HG02938 (cell line): ENCODE results near the gene OSGEP.

Experiments
- ATAC-seq: cut with Tn5 transposase; IDR thresholded peaks from one replicate; pipeline ENCODE4 v1.9.1; 2021; ENCODE audit warnings: mild to moderate bottlenecking, moderate library complexity; ENCODE audit not compliant: unreplicated experiment

The OSGEP gene

DNA sequence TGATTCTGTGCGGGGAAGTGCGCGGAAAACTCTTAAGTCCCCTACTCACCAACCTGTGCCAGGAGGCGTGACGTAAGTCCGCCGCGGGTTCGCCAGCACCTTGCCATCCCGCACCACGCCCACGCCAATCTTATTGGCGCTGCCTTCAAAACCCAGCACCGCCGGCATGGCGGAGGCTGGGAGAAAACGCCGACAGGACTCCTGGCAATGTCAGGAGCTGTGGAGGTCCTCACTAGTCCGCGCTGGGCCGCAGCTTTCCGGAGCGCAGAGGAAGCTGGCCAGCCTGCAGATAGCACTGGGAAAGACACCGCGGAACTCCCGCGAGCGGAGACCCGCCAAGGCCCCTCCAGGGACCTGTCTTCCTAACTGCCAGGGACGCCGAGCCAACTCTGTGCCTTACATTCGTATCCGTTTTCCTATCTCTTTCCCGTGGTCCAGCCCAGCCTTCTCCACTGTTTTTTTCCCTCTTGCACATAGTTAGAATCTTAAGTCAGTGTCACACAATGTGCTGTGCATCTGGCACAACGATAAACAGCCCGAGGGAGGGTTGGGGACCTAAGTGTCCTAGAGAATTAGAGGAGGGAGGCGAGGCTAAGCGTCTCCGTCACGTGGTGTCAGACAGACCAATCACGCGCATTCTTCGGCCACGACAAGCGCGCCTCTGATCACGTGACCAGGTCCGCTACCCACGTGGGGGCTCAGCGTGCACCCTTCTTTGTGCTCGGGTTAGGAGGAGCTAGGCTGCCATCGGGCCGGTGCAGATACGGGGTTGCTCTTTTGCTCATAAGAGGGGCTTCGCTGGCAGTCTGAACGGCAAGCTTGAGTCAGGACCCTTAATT lies at the start of gene OSGEP, which contains the start of gene APEX1:
Gene OSGEP (minus strand): TSS at position 297 of the 839 bp plus-strand sequence. CDS start 129 bp downstream, at position 168.
Gene APEX1 (plus strand): TSS at position 711 of the 839 bp plus-strand sequence. CDS start 420 bp downstream, outside the sequence.
- peak; percentile 83 for ATAC-seq

DNA sequence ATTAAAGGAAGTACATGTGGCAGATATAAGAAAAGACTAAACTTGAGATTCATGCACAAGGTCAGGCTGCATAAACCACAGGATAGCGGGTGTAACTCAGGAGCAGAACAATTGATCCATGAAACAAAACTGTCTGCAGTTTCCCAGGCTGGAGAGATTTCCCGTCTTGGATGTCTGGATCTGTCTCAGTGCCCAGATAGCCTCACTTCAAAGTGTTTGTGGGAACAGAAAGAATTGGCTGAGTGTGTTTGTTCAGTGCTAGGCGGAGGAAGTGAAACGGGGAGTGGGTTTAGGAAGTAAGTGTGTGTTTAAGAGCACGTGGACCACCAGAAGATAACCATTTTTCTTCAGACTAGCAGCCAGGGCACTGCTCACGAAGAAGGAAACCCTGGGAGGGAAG lies 49.3 kb upstream of the OSGEP start:
- ATAC-seq = no peak

DNA sequence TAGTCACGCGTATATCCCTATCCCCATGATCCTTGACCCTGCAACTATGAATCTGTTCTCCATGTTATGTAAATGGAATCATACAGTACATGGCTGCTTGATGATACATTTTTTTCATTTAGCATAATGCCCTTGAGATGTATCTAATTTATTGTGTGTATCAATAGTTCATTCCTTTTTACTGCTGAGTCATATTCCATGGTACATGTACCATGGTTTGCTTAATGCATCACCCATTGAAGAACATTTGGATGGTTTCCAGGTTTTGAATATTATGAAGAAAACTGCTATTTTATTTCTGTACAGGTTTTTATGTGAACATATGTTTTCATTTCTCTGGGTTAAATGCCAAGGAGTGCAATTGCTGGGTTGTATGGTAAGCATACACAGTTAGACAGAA lies 46.7 kb upstream of the OSGEP start:
- ATAC-seq = no peak

DNA sequence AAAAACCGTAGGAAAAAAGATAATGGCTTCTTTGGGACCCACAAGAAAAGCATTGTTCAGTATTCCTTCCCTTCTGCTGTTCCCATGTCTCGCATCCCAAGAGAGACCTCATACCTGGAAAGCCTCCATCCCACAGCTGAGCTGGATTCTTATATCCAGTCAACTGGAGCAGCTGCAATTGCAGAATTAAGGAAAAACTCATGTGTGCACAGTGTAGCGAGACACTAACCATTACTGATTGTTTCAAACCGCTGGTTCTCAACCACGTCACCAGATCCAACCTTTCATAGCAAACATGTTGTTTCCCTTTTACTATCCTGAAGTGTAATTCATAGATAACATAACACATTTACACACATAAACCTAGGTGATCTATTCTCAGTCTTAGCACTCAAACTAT lies 45.3 kb upstream of the OSGEP start:
- ATAC-seq = no peak

DNA sequence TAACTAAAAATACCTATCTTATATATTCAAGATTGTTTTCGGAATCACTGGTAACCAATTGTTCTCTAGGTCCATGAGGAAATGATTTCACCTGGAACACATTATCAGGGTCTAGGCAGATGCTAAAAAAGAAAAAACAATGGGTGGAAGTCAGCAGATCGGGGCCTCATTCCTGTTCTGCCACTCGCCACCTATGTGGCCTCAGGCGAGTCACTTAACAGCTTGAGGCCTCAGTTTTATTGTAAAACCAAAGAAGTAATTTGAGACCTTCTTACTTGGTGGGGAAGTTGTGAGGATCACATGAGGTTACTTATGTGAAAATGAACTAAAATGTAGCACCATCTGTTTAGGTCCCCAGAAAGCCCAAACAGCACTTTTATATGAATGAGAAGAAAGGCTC lies 44.5 kb upstream of the OSGEP start:
- ATAC-seq = no peak

DNA sequence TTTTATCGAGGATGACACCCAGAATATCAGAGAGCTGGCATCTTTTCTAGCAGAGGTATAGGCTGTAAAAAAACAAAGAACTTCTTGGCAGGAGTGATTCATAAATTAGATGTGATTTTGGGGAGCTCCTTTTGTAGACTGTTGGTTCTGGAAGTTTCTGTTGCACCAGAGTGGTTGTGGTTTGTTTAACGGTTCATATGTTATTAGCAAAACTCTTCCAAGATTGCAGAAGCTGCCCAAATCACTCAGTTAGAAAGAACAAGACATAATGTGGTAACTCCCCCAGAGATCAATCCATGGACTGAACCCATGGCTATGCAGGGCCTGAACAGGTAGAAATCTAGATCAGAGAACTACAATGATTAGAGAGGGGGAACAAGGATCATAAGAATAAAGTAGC lies 44.0 kb upstream of the OSGEP start:
- ATAC-seq = no peak

DNA sequence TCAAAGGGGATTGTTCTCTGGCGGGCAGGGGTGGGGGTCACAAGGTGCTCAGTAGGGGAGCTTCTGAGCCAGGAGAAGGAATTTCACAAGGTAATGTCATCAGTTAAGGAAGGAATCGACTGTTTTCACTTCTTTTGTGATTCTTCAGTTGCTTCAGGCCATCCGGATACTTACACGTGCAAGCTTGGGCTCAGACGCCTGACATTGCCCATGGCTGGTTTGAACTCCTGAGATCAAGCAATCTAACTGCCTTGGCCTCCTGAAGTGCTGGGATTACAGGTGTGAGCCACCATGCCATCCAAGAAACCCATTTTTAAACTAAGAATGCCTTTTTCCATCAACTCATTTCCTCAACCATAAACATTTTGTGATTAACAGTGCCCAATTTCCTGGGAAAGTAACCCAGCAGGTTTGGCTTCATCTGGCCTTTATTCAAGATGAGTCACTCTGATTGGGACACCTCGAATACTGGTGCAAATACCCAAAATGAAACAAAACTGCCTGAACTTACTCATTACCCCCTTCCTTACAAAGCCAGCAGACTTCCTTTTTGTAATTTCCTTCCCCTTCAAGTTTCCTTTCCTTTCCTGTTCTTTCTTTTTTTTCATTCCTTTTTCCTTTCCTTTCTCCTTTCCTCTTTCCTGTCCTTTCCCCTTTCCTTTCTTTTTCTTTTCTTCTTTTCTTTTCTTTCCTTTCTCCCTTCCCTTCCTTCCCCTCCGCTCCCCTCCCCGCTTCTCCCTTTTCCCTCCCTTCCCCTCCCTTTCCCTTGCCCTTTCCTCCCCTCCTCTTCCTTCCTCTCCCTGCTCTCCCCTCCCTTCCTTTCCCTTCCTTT lies 40.5 kb upstream of the OSGEP start:
- no peak for ATAC-seq

DNA sequence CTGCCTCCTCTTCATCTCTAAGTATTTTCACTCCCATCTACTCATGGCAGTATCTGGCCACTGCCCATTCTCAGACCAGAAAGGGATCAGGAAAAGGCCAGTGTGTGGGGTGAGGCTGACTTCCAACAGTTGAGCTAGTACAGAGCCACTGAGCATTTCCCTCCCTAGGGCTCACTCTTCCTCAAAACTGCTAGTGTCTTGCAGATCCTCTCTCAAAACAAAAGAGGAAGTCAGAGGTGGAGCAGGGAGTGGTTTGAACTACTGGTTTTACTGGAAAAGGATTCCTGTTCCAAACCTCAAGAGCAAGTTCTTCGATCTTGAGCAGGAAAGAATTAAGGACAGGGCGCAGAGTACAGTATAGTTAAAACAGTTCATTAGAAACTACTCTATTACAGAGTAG lies 39.0 kb upstream of the OSGEP start:
- no peak for ATAC-seq

- no peak for ATAC-seq
Measured at GRCh38 chr14:20492486-20492885, 37.9 kb upstream of the OSGEP start.

DNA sequence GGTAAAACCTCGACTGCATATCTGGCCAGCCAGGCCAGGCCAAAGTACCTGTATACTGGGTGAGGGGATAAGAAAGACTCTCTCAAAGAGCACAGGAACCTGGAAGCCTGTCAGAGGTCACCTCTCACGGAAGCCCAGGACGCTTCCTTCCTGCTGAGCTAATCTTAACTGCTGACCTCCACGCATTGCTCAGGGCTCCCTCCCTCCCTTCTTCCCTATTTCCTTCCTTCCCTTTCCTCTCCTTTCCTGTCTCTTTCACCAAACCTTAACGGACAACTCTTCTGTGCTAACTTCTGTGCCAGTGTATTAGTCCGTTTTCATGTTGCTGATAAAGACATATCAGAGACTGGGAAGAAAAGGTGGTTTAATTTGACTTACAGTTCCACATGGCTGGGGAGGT lies 36.0 kb upstream of the OSGEP start:
- ATAC-seq = no peak

DNA sequence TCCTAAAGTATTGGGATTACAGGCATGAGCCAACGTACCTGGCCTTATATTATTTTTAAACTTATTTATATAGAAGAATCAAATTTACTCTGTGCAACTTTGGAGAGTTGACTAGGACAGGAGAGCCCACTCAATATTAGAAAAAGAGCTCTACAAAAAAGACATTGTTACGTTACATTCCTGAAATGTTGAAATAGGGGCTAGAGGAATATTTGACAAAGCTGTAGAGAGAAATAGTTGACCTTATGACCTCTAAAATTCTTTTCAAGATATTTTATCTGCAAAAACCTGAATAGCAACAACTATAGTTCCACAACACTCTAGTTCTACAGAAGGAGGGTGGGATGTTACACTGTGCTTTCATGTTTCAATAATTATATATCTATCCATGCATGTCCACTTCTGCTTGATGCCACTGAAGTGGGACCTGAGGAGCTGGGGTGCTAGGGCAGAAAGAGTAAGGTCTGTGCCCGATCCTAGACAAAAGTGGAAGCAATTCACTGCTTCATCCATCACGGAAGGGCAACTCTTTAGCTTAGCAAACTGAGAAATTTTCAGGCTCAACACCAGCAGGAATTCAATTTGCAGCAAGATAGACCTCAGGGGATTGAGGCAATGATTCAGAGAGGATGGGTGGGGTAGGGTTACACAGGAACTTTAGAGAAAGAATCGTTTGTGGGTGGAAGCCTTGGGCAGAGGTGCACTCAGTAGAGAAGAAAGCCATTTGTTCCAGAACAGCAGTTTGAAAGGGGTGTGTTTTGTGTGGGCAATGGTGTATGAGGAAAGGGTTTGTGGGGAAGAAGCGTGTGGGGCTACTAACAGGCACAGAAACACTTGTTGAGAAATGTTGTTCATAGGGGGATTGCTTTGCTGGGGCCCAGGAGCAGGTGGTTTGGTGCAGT lies 34.7 kb upstream of the OSGEP start:
- peak; percentile 35 for ATAC-seq

DNA sequence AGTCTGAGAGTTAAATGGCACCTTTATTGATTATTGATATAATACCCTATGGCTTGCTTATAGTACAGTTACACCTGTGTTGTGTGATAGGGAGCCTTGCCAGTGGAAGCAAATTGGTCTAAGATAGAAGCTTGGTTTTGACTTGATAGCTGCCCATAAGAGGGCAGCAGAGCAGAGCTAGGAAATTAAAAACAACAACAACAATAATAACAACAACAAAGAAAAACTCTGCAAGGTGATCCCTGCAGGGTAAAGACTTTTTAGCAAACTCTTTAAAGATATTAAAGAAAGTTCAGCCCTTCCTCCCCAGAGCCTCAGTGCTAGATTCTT lies 32.7 kb upstream of the OSGEP start:
- no peak for ATAC-seq

- no peak for ATAC-seq
Measured at GRCh38 chr14:20486684-20487395, 32.2 kb upstream of the OSGEP start.

DNA sequence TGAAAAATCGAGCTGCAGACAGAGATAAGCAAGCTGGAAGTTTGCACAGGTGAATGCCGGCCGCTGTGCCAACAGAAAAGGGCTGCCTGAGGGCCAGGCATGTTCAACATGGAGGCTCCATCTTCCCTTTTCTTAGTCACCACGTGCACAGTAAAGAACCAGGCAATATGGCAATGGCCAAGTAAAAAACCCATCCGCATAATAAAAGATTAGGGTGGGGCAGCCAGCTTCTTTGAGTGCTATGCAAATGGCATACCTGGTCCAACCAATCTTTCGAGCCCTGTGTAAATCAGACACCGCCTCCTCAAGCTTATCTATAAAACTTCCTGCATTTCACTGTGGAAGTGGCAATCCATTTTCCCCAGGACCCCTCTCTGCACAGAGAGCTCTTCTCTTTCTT lies 31.3 kb upstream of the OSGEP start:
- no peak for ATAC-seq

DNA sequence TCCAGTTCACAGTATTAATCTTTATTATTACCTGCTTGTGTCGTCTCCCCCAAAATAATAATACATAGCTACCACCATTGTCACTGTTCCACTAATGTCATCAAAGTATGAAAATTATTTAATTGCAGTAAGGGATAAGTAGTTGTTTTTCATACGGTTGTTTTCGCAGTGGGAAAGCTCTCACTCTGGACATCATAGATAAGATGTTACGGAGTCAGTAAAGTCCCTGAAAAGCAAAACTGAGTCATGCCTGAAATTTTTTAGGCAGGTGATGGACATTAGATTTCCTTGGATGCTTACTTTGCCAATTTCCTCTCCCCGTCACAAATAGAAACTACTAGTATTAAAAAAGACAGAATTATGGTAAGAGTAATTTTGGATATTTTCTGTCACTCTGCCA lies 27.8 kb upstream of the OSGEP start:
- ATAC-seq = no peak

GRCh38 chr14:20478894-20479293 lies 24.3 kb upstream of the OSGEP start:
- ATAC-seq = no peak

- no peak for ATAC-seq
Measured at GRCh38 chr14:20477211-20477876, 22.7 kb upstream of the OSGEP start.

DNA sequence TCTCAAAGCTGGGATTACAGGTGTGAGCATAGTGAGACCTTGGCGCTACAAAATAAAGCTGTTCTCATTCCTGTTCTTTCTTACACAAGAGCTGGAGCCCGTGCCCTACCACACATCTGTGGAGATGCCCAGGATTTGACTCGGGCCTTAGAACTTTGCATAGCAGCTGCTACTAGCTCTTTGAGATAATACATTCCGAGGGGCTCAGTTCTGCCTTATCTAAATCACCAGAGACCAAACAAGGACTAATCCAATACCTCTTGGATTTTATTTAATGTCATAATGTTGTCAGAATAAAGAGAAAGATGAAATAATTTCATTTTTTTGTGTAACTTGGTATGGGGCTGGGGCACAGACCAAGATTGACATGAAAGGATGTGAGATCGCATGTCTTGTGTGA lies 22.2 kb upstream of the OSGEP start:
- no peak for ATAC-seq

- ATAC-seq = no peak
Measured at GRCh38 chr14:20472536-20473169, 18.0 kb upstream of the OSGEP start.

DNA sequence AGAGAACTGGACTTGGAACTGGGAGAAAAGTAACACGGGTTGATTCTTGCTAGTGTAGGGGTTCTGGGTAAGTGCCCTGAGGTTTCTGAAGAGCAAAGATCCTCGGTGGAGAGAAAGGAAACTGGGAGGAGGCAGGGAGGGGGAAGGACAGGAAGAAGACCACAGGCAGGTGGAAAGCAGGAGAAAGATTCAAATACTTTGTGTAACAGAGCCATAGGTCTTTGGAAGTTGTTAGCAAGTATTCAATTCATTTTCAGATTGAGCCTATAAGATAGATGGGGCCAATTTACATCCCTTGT lies 15.9 kb upstream of the OSGEP start:
- no peak for ATAC-seq
